Thoracic aorta (tissue), 2 donors: ENCODE data around the gene ZMIZ1. TPM values are rescaled to one million over a fixed set of nuclear protein-coding genes. Genes with fewer than 3 reads are reported as not detected.

Experiments
- ATAC-seq: fragments of 150-250 bp; one replicate; pipeline ENCODE4 v1.8.0; 2017; ENCODE audit warnings: low read depth; ENCODE audit not compliant: insufficient number of reproducible peaks, low FRiP score
- DNase-seq: peaks from one replicate; pipeline ENCODE4 v3.0.0-alpha.2; 2020; ENCODE audit warnings: low spot score
- H3K27ac ChIP-seq, 2 donors: fragments of 200-600 bp; sonication (generic); 1 replicate in 1 of 2; 2 replicates in 1 of 2; pipeline ENCODE4 v1.5.1; 2016; ENCODE audit warnings: mild to moderate bottlenecking in 2 of 2, moderate library complexity in 2 of 2
- H3K27me3 ChIP-seq: fragments of 200-600 bp; sonication (generic); replicated peaks from 2 replicates; pipeline ENCODE4 v1.6.0; 2016; ENCODE audit warnings: mild to moderate bottlenecking; ENCODE audit not compliant: insufficient read depth
- H3K36me3 ChIP-seq: fragments of 200-600 bp; sonication (generic); one replicate; pipeline ENCODE4 v1.5.1; 2016
- H3K4me1 ChIP-seq, 2 donors: fragments of 200-600 bp; sonication (generic); 1 replicate in 1 of 2; 2 replicates in 1 of 2; pipeline versions ENCODE4 v1.5.1 to v1.6.0; 2016; ENCODE audit warnings: low read depth in 2 of 2, mild to moderate bottlenecking in 1 of 2; ENCODE audit not compliant: control insufficient read depth in 1 of 2
- H3K4me3 ChIP-seq: fragments of 200-600 bp; sonication (generic); 2 replicates; pipeline ENCODE4 v1.5.1; 2016; ENCODE audit warnings: mild to moderate bottlenecking
- H3K9me3 ChIP-seq: fragments of 200-600 bp; sonication (generic); 2 replicates; pipeline ENCODE4 v1.5.1; 2016
- CTCF ChIP-seq: fragments of 200-600 bp; sonication (generic); IDR thresholded peaks from one replicate; pipeline ENCODE4 v1.5.1; 2019; ENCODE audit warnings: antibody characterized with exemption
- total RNA-seq, 2 donors: library from RNA; depleted of rRNA; stranded (reverse); fragments of >200 nt; gene quantifications; one replicate each; pipeline versions ENCODE4 v1.1.0 to v1.2.3, GENCODE V29; 2016

ZMIZ1 gene
- total RNA-seq, 2 donors from 2014 or later, result 57.8 to 81.6 TPM

GRCh38 chr10:79162861-79163665 lies 94.3 kb downstream of the ZMIZ1 start:
- Histone ChIP-seq H3K27ac (no peak overlapping the region), H3K4me3 (no peak overlapping the region), H3K9me3 (no peaks in the 10 kb centered on the region), H3K4me1 (peaks cover 33 to 68% of the 10 kb centered on the region in 2 donors), H3K27me3 (no peaks in the 10 kb centered on the region), H3K36me3 (peaks cover 12% of the 10 kb centered on the region)
- DNase-seq (no peak), ATAC-seq (no peak)
- TF ChIP-seq CTCF, result no peak

- no peaks in the 10 kb centered on the region for H3K9me3 ChIP-seq
- TF ChIP-seq CTCF, result no peak
- peaks cover 28 to 62% of the 10 kb centered on the region in 2 donors for H3K4me1 ChIP-seq
- H3K4me3 ChIP-seq, result no peak overlapping the region
- H3K27me3 ChIP-seq, result no peaks in the 10 kb centered on the region
- DNase-seq (no peak), ATAC-seq (no peak)
- H3K36me3 ChIP-seq, result peaks cover 12% of the 10 kb centered on the region
- no peak overlapping the region for H3K27ac ChIP-seq
Observed at GRCh38 chr10:79163666-79163975, 94.9 kb downstream of the ZMIZ1 start.

GRCh38 chr10:79164075-79164474 lies 95.3 kb downstream of the ZMIZ1 start:
- no peak for ATAC-seq
- H3K4me1 ChIP-seq, result peaks cover 23 to 58% of the 10 kb centered on the region in 2 donors

GRCh38 chr10:79165070-79165778 lies 96.5 kb downstream of the ZMIZ1 start:
- Histone ChIP-seq H3K27me3 (no peaks in the 10 kb centered on the region), H3K4me3 (no peak overlapping the region), H3K9me3 (no peaks in the 10 kb centered on the region), H3K27ac (no peak overlapping the region), H3K4me1 (peaks cover 13 to 46% of the 10 kb centered on the region in 2 donors), H3K36me3 (peaks cover 18% of the 10 kb centered on the region)
- DNase-seq, result no peak
- ATAC-seq, result no peak
- no peak for TF ChIP-seq CTCF

More at GRCh38 chr10:79164075-79164474, 95.3 kb downstream of the ZMIZ1 start:
- TF ChIP-seq CTCF, result no peak
- Histone ChIP-seq H3K9me3 (no peaks in the 10 kb centered on the region), H3K27me3 (no peaks in the 10 kb centered on the region), H3K27ac (no peak overlapping the region), H3K36me3 (peaks cover 12% of the 10 kb centered on the region), H3K4me3 (no peak overlapping the region)
- no peak for DNase-seq

GRCh38 chr10:79166312-79166721 lies 97.6 kb downstream of the ZMIZ1 start:
- no peaks in the 10 kb centered on the region for H3K9me3 ChIP-seq
- ATAC-seq (no peak), DNase-seq (no peak)
- no peak overlapping the region for H3K4me3 ChIP-seq
- no peak for TF ChIP-seq CTCF
- H3K36me3 ChIP-seq, result peaks cover 18% of the 10 kb centered on the region
- H3K4me1 ChIP-seq, result peaks cover 5 to 35% of the 10 kb centered on the region in 2 donors
- no peak overlapping the region for H3K27ac ChIP-seq
- H3K27me3 ChIP-seq, result no peaks in the 10 kb centered on the region
